ENCODE measurements around the gene HSF2BP.
"Not testable (repeated sequence)": the region's sequence is repeated elsewhere in the genome, so short reads cannot be mapped to it uniquely, and the experiment has no call there.

HSF2BP gene

DNA sequence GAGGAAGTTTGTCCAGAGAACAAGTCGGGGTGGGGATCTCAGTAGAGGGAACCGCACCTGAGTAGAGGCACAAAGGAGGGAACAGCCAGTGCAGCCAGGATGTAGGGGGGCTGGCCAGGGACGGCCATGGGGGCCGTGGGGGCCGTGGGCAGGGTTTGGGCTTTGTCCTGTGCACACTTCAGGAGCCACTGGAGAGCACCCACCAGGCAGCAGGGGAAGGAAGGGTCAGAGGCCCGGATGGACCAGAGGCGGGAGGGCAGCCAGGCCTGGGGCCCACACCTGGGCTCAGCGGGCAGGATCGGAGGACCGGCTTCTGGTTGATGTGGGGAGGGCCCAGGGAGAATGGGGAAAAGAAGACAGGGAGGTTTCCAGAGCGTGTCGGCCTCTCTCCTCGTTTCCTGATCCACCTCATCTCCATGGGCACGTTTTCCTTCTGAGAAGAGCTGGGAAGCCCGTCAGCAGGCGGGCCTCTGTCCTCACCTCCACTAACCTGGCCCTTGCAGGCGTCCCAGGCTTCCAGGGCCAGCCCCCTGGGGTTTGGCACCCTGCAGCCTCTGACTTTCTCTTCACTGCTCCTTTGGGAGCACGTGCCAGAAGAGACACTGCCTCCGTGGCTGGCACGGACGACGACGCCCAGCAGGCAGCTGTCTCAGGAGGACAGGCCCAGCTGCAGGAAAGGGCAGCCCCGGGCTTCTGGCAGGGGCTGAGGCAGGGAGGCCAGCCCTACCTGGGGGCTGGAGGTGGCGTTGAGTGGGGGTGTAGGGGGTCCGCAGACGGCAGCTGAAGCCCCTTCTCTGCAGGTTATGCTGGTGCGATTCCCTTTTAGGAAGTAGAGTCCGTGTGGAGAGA, 42.9 kb upstream of the HSF2BP start:
- no peak overlapping the region for H3K4me3 Mint-ChIP-seq
- H3K36me3 Mint-ChIP-seq (ENCODE audit: low read depth): peaks cover 8% of the 10 kb centered on the region
- TF ChIP-seq, protein P1, sequence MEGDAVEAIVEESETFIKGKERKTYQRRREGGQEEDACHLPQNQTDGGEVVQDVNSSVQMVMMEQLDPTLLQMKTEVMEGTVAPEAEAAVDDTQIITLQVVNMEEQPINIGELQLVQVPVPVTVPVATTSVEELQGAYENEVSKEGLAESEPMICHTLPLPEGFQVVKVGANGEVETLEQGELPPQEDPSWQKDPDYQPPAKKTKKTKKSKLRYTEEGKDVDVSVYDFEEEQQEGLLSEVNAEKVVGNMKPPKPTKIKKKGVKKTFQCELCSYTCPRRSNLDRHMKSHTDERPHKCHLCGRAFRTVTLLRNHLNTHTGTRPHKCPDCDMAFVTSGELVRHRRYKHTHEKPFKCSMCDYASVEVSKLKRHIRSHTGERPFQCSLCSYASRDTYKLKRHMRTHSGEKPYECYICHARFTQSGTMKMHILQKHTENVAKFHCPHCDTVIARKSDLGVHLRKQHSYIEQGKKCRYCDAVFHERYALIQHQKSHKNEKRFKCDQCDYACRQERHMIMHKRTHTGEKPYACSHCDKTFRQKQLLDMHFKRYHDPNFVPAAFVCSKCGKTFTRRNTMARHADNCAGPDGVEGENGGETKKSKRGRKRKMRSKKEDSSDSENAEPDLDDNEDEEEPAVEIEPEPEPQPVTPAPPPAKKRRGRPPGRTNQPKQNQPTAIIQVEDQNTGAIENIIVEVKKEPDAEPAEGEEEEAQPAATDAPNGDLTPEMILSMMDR (IDR thresholded peaks at IDR 0.05): no peak
- peaks cover 49% of the 10 kb centered on the region for H3K4me1 Mint-ChIP-seq
- peaks cover 6% of the 10 kb centered on the region for H3K27me3 Mint-ChIP-seq (ENCODE audit: low read depth, poor library complexity)
- no peak overlapping the region for H3K27ac Mint-ChIP-seq
- H3K9me3 Mint-ChIP-seq: no peaks in the 10 kb centered on the region
- no peak for DNase-seq

- TF ChIP-seq, protein P1 (IDR thresholded peaks at IDR 0.05): no peak
- Mint-ChIP-seq H3K4me3 (no peak overlapping the region), H3K9me3 (no peaks in the 10 kb centered on the region), H3K4me1 (peaks cover 49% of the 10 kb centered on the region), H3K36me3 (ENCODE audit: low read depth) (peaks cover 28% of the 10 kb centered on the region), H3K27me3 (ENCODE audit: low read depth, poor library complexity) (peaks cover 2% of the 10 kb centered on the region), H3K27ac (no peak overlapping the region)
- DNase-seq: peak; percentile 39
Measured at GRCh38 chr21:43699933-43700599, 40.8 kb upstream of the HSF2BP start.

GRCh38 chr21:43699492-43699777, 40.1 kb upstream of the HSF2BP start:
- not testable (repeated sequence) for H3K4me3 Mint-ChIP-seq; H3K9me3 Mint-ChIP-seq; DNase-seq; H3K27ac Mint-ChIP-seq; H3K27me3 Mint-ChIP-seq (ENCODE audit: low read depth, poor library complexity)
- H3K36me3 Mint-ChIP-seq (ENCODE audit: low read depth): peaks cover 32% of the 10 kb centered on the region
- peaks cover 49% of the 10 kb centered on the region for H3K4me1 Mint-ChIP-seq

- DNase-seq: no peak
- H3K4me3 Mint-ChIP-seq: no peak overlapping the region
- H3K27ac Mint-ChIP-seq: peak overlapping the region; percentile 85
- TF ChIP-seq, protein P1 (IDR thresholded peaks at IDR 0.05): no peak
- peaks cover 41% of the 10 kb centered on the region for H3K4me1 Mint-ChIP-seq
- peaks cover 43% of the 10 kb centered on the region for H3K36me3 Mint-ChIP-seq (ENCODE audit: low read depth)
- H3K27me3 Mint-ChIP-seq (ENCODE audit: low read depth, poor library complexity): no peaks in the 10 kb centered on the region
- H3K9me3 Mint-ChIP-seq: no peaks in the 10 kb centered on the region
Measured at GRCh38 chr21:43697758-43698643, 38.7 kb upstream of the HSF2BP start.

DNA sequence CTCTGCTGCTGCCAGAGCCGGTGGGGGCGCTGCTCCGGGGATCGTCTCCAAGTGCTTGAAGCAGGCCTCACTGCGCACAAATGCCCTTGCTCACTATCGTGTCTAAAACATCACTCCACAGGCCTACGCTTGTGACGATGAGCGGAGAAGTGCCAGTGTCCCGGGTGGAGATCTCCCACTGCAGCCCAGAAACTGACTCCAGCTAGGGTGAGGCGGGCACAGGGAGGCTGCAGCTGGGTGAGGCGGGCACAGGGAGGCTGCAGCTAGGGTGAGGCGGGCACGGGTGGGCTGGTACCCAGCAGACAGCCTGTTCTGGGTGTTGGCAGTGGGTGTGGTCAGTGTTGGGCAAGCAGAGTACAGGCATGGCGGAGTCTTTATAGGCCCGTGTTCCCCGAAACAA, 36.9 kb upstream of the HSF2BP start:
- Mint-ChIP-seq H3K36me3 (ENCODE audit: low read depth) (peaks cover 49% of the 10 kb centered on the region), H3K4me1 (peaks cover 31% of the 10 kb centered on the region), H3K27me3 (ENCODE audit: low read depth, poor library complexity) (no peaks in the 10 kb centered on the region), H3K27ac (no peak overlapping the region), H3K4me3 (no peak overlapping the region), H3K9me3 (no peaks in the 10 kb centered on the region)
- TF ChIP-seq, protein P1 (IDR thresholded peaks at IDR 0.05): no peak
- DNase-seq: no peak
